ENCODE data around the gene SPRED2. TPM values are rescaled to one million over a fixed set of nuclear protein-coding genes. Genes with fewer than 3 reads are reported as not detected.

The SPRED2 gene
- total RNA-seq, 4 donors from 2014 or later: 15.6 to 63.0 (median 44.8) TPM

- Histone ChIP-seq H3K27me3 (no peaks in the 10 kb centered on the region), H3K9me3 (no peaks in the 10 kb centered on the region), H3K4me3 (no peak overlapping the region), H3K27ac (peak overlapping the region; percentile 55 to 73), H3K36me3 (no peaks in the 10 kb centered on the region), H3K4me1 (peaks cover 0 to 5% of the 10 kb centered on the region in 2 donors)
- intact Hi-C loops (cut with DNase I; ENCODE audit: low total_unique reads): no loop called here
- no peak for TF ChIP-seq CTCF (IDR thresholded peaks at IDR 0.05)
- TF ChIP-seq POLR2A (IDR thresholded peaks at IDR 0.05): no peak
- DNase-seq: peak in 1 of 2 donors; percentile 59
These were observed 65.7 kb downstream of the SPRED2 start for GRCh38 chr2:65366595-65367125.

- intact Hi-C loops (cut with DNase I; ENCODE audit: low total_unique reads): no loop called here
- DNase-seq: no peak
- Histone ChIP-seq H3K27me3 (no peaks in the 10 kb centered on the region), H3K27ac (peak overlapping the region in 1 of 2 donors; percentile 73), H3K4me3 (no peak overlapping the region), H3K9me3 (no peaks in the 10 kb centered on the region), H3K36me3 (no peaks in the 10 kb centered on the region), H3K4me1 (peaks cover 0 to 5% of the 10 kb centered on the region in 2 donors)
- TF ChIP-seq POLR2A (IDR thresholded peaks at IDR 0.05): no peak
- no peak for TF ChIP-seq CTCF (IDR thresholded peaks at IDR 0.05)
These were observed 67.2 kb downstream of the SPRED2 start for GRCh38 chr2:65364986-65365733.

DNA sequence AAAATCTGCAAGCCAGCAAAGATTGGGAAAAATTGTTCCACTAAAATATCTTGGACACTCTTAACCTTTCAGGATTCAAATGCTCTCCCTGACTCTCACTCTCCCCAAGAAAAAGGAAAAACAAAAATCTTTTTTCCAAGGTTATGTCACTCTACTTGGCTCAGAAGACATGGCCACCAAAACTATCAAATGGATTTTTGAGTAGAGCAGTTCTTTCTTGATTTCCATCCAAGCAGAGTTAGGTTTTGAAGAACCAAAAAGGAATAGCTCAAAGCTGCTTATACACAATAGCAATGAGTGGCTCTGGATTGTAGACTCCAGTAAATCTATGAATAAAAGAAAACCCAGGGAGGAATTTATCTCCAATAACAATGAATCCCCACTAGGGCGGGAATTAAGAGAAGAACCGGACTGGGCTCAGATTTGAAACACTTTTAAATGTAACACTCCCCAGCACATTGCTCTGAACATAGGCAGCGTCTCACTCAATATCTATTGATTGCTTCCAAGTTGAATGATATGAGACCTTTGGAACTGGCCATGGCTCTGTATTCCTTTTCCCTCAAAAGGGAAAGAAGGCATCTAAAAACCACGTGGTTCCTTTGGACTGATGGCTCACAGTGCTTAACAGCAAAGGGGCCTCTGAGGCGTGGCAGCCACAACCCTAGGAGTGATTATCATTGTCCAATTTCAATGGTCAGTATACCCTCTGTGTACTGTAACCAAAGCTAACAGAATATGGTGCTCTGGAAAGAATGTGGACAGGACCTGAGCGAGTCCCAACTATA, 68.3 kb downstream of the SPRED2 start:
- Histone ChIP-seq H3K4me1 (peaks cover 0 to 5% of the 10 kb centered on the region in 2 donors), H3K27ac (no peak overlapping the region), H3K36me3 (no peaks in the 10 kb centered on the region), H3K9me3 (no peaks in the 10 kb centered on the region), H3K4me3 (no peak overlapping the region), H3K27me3 (no peaks in the 10 kb centered on the region)
- intact Hi-C loops (cut with DNase I; ENCODE audit: low total_unique reads): no loop called here
- DNase-seq: no peak
- TF ChIP-seq CTCF (IDR thresholded peaks at IDR 0.05) (no peak), POLR2A (IDR thresholded peaks at IDR 0.05) (no peak)

DNA sequence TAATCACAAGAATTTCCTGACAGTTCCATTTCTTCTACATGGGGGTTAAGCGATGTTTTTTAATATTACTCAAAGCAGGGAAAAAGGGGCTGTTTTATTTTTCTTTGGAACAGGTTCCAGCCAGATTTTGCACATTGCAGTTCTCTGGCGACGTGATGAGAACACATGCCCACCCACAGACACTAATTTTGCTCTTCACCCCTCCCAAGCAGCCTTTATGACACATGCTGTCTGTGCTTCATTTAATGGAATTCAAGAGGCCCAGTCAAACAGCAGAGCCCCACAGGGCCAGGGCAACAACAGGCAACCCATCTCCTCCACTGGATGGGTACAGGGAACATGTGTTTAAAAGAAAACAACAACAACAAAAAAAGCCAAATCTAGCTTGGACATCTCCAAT, 70.8 kb downstream of the SPRED2 start:
- no peak overlapping the region for H3K27ac ChIP-seq
- no peak overlapping the region for H3K4me3 ChIP-seq
- no peaks in the 10 kb centered on the region for H3K36me3 ChIP-seq
- intact Hi-C loops (cut with DNase I; ENCODE audit: low total_unique reads): no loop called here
- peaks cover 0 to 5% of the 10 kb centered on the region in 2 donors for H3K4me1 ChIP-seq
- H3K27me3 ChIP-seq: no peaks in the 10 kb centered on the region
- no peak for DNase-seq
- no peak for TF ChIP-seq POLR2A (IDR thresholded peaks at IDR 0.05)
- TF ChIP-seq CTCF (IDR thresholded peaks at IDR 0.05): no peak
- H3K9me3 ChIP-seq: no peaks in the 10 kb centered on the region

- no peaks in the 10 kb centered on the region for H3K9me3 ChIP-seq
- DNase-seq: no peak
- no peaks in the 10 kb centered on the region for H3K27me3 ChIP-seq
- no peaks in the 10 kb centered on the region for H3K4me1 ChIP-seq
- intact Hi-C loops (cut with DNase I; ENCODE audit: low total_unique reads): no loop called here
- no peak overlapping the region for H3K27ac ChIP-seq
- no peak overlapping the region for H3K4me3 ChIP-seq
- no peaks in the 10 kb centered on the region for H3K36me3 ChIP-seq
- no peak for TF ChIP-seq CTCF (IDR thresholded peaks at IDR 0.05)
- no peak for TF ChIP-seq POLR2A (IDR thresholded peaks at IDR 0.05)
These were observed 72.0 kb downstream of the SPRED2 start for GRCh38 chr2:65360441-65360840.

All from uterus (tissue), 4 donors.